ENCODE results near the gene SIRT1.
"Not testable (repeated sequence)": the region's sequence is repeated elsewhere in the genome, so short reads cannot be mapped to it uniquely, and the experiment has no call there.

SIRT1 gene

DNA sequence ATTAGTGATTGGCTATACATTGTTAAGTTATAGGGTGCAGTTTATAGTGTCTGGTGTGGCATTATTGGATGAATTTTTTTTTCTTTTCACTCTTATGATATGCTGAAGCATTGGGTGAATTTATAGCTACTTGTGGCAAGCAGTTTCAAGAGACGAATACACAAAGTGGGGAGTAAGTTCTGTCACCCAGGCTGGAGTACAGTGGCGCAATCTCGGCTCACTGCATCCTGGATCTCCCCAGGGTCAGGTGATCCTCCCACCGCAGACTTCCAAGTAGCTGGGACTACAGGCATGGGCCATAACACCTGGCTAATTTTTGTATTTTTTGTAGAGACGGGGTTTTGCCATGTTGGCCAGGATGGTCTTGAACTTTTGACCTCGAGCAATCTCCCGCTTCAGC, 6.3 kb upstream of the SIRT1 start:
- DNase-seq = no peak

DNA sequence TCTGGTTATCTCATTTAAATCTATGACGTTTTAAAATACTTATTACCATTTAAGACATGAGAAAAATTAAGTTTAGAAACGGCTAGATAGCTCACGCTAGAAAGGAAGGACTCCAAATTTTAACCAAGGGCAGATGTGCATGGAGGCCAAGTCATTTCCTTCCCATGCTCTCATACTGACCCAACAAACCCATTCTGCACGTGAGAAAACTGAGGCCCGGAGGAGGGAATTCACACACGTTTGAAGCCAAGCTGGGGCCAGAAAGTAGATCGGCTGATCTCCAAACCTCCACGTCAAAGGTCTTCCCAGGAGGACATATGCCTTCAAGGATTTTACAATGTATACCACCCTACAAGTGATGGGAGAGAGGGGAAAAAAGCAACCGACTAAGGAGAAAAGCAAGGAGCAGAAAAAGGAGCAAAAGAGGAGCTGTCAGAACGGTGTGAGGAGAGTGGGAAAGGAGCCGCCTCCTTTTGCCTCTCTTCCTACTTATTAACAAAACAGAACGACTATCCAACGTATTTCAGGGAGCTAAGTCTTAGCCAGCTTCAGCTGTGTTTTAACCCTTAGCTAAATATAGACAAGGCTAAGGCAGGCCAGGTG, 645 bp upstream of the SIRT1 start:
- peak; percentile 4 for DNase-seq

DNA sequence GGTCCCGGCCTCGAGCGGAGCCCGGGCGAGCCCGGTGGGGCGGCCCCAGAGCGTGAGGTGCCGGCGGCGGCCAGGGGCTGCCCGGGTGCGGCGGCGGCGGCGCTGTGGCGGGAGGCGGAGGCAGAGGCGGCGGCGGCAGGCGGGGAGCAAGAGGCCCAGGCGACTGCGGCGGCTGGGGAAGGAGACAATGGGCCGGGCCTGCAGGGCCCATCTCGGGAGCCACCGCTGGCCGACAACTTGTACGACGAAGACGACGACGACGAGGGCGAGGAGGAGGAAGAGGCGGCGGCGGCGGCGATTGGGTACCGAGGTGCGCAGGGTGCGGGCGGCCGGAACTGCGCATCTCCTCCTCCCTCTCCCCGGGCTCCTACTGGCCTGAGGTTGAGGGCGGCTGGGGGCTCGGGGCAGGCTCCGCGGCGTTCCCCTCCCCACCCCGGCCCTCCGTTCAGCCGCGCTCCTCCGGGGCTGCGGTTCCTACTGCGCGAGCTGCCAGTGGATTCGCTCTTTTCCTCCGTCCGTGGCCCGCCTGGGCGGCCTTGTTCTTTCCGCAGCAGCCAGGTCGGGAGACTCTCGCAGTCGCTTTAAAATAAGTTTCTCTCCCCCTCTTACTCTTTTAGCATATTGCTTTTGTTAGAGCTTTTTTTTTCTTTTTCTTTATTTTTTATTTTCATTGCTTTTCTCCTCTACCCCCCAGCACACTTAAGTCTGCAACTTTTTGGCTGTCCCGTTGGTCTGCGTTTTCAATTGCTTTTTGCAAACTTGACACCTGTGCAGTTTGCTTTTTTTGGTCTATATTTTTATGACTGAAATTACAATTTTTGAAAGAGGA, 600 bp downstream of the SIRT1 start:
- peak; percentile 80 for DNase-seq

DNA sequence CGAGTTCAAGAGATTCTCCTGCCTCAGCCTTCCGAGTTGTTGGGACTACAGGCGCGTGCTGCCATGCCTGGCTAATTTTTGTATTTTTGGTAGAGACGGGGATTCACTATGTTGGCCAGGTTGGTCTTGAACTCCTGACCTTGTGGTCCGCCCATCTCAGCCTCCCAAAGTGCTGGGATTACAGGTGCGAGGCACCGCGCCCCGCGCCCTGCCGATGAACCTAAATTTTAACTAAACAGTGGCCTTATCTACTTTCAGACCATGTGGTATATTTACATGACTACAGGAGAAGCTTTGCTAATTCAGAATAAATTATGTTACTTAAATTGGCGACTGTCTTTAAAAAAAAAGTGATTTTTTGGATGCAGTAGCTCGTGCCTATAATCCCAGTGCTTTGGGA, 9.2 kb downstream of the SIRT1 start:
- no peak for DNase-seq

DNA sequence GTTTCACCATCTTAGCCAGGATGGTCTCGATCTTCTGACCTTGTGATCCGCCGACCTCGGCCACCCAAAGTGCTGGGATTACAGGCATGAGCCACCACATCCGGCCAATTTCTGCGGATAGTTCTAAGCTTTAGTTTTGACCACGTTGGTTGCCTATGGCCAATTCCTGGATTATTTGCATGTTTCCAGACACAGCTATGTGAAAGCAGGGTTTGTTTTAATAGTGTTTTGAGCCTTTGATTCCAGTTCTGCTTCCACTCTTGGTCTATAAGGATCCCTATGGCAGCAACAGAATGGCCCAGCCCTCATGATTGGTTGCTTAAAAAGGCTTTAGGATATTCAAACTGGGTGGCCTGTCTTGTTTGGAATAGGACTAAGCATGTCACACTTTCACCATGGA, 19.1 kb downstream of the SIRT1 start:
- no peak for DNase-seq

DNA sequence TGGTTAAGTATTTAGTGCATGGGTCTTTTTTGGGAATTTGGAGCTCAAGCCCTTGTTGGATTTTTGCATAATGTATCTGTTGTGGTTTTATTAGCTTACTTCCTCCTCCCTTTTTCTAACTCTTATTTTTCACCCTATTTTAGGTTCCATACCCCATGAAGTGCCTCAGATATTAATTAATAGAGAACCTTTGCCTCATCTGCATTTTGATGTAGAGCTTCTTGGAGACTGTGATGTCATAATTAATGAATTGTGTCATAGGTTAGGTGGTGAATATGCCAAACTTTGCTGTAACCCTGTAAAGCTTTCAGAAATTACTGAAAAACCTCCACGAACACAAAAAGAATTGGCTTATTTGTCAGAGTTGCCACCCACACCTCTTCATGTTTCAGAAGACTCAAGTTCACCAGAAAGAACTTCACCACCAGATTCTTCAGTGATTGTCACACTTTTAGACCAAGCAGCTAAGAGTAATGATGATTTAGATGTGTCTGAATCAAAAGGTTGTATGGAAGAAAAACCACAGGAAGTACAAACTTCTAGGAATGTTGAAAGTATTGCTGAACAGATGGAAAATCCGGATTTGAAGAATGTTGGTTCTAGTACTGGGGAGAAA, 28.0 kb downstream of the SIRT1 start:
- peak; percentile 44 for DNase-seq

DNA sequence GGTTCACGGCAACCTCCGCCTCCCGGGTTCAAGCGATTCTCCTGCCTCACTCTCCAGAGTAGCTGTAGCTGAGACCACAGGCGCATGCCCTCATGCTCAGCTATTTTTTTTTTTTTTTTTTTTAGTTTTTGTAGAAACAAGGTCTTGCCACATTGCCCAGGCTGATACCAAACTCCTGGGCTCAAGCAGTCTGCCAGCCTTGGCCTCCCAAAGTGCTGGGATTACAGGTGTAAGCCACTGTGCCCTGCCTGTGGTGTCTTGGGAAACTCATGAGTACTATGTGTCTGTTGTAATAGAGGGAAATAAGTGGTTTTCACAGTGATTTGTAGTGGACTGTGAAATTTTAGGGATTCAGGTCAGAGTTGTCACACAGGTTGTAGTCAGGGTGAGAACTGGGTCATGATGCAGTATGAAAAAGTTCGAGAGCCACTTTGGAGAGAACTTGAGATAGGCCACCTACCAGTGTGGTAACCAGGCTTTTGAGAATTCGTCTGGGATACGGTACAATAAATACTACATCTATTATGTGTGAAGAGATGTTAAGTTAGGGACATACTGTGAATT, 30.4 kb downstream of the SIRT1 start:
- DNase-seq = no peak

DNA sequence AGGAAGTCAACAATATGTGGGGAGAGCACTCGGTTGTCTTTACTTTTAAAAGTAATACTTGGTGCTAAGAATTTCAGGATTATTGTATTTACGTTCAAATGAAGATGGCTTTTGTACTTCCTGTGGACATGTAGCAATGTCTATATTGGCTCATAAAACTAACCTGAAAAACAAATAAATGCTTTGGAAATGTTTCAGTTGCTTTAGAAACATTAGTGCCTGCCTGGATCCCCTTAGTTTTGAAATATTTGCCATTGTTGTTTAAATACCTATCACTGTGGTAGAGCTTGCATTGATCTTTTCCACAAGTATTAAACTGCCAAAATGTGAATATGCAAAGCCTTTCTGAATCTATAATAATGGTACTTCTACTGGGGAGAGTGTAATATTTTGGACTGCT, 32.7 kb downstream of the SIRT1 start:
- DNase-seq = no peak

DNA sequence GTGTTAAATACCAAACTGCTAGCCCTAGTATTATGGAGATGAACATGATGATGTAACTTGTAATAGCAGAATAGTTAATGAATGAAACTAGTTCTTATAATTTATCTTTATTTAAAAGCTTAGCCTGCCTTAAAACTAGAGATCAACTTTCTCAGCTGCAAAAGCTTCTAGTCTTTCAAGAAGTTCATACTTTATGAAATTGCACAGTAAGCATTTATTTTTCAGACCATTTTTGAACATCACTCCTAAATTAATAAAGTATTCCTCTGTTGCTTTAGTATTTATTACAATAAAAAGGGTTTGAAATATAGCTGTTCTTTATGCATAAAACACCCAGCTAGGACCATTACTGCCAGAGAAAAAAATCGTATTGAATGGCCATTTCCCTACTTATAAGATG, 33.2 kb downstream of the SIRT1 start:
- DNase-seq = no peak

DNA sequence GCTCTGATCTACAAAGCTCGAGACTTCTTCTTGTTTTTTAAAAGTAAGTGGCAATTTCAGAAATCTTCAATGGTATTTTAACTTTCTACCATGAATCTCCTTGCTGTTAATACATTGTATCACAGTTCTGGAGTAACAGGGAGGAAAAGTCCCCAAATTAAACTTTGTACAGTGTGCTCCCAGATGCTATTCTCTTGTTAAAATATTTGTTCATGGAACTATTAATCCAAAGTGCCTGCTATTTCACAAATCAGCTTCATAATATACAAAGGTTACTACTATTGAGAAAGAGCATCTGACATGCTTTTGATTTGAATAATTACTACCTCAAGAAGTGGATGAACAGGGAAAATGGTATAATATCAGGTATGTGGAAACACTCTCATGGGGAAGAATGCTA, 36.6 kb downstream of the SIRT1 start:
- no peak for DNase-seq

DNA sequence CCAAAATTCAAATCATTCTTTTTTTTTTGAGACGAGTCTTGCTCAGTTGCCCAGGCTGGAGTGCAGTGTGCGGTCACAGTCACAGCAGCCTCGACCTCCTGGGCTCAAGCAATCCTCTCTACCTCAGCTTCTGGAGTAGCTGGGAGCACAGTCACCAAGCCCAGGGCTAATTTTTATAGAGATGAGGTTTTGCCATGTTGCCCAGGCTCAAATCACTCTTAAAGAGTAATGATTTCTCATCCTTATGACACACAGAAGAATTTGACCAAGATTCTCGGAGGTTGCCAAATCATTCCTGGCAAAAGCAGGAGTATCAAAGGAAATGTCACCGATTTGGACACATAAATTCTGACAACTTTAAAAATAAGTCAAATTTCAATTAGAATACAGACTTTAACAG, 39.1 kb downstream of the SIRT1 start:
- DNase-seq = peak; percentile 13

DNA sequence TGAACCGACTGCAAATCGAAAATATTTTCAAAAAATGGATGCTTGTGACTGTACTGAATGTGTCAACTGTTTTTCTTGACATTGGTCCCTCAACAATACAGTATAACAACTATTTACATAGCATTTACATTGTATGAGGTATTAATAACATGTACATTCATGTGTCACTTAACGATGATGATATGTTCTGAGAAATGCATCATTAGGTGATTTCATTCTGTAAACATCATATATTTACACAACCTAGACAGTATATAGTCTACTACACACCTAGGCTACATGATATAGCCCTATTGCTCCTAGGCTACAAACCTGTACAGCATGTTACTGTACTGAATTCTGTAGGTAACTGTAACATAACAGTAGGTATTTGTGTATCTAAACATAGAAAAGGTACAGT, 39.7 kb downstream of the SIRT1 start:
- DNase-seq = no peak

DNA sequence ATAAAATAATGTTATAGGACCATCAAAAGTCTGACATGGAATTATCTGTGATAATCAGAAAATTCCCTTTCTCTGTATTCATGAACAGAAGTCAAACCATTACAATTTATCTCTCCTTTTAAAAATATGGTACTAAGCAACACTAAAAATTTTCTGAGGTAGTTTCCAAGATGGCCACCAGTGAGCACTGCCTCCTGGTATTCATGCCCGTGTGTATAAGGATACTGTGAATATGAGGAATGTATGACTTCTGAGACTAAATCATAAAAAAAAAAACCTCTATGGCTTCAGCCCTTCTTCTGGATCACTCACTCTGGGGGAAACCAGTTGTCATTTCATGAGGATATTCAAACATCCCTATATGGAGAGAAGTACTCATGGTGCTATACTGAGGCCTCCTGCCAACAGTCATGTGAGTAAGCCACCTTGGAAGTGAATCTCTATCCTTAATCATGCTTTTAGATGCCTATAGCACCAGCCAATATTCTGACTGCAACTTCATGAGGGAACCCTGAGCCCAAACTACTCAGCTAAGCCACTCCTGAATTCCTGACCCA, 41.1 kb downstream of the SIRT1 start:
- DNase-seq = peak; percentile 74

DNA sequence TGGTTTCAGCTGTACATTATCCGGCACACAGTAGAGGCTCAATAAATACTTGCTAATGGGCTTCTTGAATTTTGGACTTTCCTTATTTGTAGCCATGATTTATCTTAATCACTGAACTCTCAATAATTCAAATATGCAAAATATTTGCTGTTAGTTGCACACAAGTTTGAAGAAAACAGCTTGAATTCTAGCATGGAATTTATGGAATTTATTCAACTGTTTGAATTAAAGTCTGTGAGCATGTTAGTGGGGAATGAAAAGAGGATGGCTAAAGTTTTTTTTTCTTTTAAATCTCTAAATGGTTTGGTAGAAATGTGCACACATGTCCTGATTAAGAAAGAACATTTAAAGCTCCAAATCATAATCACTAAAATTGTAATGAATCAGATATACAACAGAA, 42.5 kb downstream of the SIRT1 start:
- peak; percentile 51 for DNase-seq

DNA sequence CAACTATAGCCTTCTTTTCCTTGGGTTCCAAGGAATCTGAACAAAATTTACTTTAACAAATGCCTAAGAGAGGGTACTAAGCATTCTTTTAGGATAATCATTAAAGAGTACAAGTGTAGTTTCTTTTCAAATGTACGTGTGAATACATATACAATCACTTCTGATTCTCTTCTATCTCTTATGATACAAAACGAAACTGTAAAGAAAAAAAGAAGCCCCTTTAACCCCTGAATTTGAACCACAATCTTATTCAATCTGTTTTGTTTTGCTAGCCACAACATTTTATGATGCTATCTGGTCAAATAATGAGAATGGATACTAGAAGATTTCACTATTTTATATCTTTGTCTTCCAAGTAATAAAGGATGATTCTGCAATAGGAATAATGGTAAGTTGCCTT, 48.7 kb downstream of the SIRT1 start:
- DNase-seq = no peak

DNA sequence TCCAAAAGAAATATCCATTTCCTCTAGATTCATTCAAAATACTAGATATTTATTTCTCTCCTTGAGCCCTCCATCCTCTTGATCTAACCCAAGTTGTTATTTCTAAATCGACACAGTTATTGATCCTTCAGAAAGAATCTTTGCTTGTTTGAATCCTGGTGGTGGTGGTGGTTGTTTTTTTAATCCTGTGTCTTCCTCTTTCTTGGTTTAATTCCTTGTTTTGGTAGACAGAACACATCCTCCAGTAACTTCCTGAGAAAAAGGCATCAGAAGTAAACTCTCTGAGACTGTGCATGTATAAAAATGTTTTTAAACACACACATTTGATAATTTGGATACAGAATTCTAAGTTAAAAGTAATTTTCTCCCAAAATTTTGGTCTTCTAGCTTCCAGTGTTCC, 49.9 kb downstream of the SIRT1 start:
- no peak for DNase-seq

DNA sequence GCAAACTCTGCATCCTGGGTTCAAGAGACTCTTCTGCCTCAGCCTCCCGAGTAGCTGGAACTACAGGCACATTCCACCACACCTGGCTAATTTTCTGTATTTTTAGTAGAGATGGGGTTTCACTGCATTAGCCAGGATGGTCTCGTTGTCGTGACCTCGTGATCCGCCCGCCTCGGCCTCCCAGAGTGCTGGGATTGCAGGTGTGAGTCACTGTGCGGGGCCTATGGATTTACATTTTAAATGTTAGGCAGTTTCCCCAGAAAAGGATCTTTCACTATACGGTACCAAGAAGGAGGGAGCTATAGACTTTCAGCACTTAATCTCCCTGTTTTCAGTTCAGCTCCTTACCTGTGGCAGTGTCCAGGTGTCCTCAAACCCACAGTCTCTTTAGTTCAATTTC, 50.8 kb downstream of the SIRT1 start:
- DNase-seq = no peak

DNA sequence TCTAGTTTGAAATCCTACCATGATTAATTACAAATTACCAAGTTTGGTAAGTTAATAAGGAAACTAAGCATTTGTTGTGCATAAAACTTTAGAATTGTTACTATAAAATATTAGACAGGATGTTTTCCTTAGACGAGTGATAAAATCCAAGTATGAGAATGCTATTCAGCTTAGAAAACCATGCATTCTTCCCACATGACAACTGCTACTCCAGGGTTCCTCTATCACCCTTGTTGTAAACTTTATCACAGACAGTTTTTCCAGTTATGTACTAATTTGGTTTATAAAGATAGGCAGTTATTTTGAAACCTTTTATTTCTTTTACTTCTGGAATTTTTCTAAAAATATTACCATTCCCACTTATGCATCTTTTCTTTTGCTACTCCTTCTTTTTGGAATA, 52.0 kb downstream of the SIRT1 start:
- no peak for DNase-seq

DNA sequence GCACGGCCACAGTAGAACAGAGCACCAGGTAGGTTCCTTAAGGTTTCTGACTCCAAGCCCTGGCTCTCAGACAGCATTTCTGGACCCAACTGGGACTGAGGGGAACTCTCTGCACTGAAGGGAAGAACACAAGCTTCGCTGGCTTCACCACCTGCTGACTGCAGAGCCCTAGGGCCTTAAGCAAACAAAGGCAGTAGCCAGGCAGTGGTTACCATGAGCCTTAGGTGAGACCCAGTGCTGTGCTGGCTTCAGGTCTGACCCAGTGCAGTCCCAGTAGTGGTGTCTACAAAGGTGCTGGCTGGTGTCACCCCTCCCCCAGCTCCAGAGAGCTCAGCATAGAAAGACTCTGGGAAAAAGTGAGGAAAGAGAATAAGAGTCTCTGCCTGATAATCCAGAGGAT, 59.5 kb downstream of the SIRT1 start:
- DNase-seq = no peak

DNA sequence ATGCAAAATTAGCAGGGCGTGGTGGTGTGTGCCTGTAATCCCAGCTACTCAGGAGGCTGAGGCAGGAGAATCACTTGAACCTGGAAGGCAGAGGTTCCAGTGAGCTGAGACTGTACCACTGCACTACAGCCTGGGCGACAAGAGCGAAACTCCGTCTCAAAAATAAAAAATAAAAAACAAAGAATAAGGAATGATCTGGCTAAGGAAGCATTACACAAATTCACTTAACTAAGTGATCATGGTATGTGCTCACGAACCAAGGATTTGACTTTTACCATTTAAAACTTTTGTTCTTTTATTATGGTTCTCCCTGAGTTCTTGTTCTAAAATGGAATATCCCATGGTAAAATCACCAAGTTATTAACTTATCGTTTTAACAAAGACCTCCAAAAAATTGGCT, 71.2 kb downstream of the SIRT1 start:
- DNase-seq = no peak

DNA sequence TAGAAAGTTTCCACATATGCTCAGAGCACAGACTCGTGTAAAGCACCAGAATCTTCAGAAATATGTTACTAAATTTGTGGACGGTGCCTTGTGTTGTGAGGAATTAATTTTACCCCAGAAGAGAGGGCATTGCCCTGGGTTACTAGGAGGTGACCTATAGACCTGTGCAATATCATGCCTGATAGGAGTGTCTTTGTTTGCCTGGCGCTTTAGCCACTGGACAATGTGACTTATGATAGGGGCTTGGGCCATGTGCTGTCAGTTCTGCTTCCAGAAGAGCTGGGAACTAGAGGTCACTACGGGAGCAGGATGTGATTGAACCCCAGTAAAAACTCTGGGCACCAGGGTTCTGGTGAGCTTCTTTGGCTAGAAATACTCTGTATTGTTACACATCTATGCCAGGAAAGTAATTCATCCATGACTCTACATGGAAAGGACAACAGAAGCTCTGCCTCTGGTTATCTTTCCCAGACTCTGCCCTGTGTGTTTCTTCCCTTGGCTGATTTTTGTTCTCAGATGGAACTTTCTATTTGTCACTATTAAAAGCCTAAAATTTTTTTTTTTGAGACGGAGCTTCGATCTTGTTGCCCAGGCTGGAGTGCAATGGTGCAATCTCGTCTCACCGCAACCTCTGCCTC, 75.5 kb downstream of the SIRT1 start:
- no peak for DNase-seq

DNA sequence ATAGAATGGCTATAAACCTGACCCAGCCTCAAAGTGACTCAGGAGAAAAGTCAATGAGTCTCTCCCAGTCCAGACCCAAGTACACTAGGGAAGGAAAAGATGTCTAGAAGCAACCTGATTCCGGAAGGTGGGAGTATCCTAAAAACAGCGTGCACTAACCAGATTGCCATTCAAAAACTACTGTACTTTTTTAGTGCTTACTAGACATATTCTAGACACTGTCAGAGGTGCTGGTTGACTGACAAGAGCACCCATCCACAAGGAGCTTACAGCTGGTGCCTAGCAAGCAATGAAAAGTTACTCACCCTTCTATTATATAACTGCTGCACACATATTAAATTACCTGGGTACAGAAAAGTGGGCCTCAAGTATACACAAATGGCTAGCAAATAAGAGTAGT, 81.0 kb downstream of the SIRT1 start:
- DNase-seq = no peak

DNA sequence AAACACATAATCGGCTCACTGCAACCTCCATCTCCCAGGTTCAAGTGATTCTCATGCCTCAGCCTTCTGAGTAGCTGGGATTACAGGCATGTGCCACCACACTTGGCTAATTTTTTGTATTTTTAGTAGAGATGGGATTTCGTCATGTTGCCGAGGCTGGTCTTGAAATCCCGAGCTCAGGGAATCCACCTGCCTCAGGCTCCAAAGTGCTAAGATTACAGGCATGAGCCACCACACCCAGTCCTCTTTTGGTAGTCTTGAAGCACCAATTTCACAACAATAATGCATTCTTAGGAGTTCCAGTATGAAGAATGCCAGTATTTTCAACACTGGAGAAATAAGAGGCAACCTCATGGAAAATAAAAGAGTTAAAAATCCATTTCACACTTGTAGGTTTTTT, 81.6 kb downstream of the SIRT1 start:
- DNase-seq = not testable (repeated sequence)
